Stimulated activated CD4-positive, alpha-beta T cell treated with anti-CD3 and anti-CD28 coated beads, Interleukin-4, amount 100 ng/mL, for 24 hours (primary cell): ENCODE measurements around the gene MPHOSPH9.
"Not testable (repeated sequence)": the region's sequence is repeated elsewhere in the genome, so short reads cannot be mapped to it uniquely, and the experiment has no call there.

Source experiments
- DNase-seq: peaks from one replicate; pipeline ENCODE4 v3.0.0-alpha.2; 2020

The MPHOSPH9 gene

DNA sequence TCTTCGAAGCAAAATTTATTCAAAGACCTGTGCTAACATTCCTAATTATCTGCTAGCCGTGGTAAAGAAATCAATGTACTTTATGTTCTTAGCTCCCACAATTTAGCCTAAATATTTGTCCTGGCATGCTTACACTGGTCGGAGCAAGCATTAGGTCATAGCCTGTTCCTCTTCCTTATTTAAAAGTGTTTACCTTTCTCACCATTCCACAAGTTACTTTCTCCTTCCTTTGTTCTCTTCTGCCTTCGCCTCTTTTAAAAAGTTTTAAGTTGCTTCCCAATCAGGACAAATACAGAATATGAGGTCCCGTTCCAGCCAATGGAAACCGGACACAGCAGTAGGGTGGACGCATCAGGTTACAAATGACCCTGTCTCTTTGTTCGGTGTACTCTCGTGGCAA is 27.1 kb upstream of the MPHOSPH9 start:
- no peak for DNase-seq

GRCh38 chr12:123258593-123258992 is 25.7 kb upstream of the MPHOSPH9 start:
- no peak for DNase-seq

DNA sequence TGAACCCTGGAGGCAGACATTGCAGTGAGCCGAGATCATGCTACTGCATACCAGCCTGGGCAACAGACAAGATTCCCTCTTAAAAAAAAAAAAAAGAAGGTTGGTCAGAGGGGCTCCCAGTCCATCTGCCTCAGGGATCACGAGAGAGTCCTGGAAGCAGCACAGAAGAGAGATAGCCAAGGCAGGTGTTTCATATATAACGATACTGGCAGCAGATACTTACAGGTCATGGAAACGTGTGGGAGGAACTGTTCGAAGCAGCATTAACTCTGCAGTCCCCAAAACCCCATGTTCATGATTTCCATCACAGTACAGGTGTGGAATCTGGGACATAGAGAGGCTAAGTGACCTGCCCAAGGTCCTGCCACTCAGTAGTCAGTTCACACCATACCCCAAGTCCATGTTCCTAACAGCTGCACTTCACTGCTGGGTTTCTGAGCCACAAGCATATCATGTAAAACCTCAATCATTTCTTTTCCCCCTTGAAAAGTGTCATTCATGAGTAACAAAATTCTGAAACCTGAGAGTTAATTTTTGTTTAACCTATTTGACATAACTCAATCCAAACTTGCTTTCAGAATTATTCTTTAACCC is 22.0 kb upstream of the MPHOSPH9 start:
- DNase-seq, result no peak

DNA sequence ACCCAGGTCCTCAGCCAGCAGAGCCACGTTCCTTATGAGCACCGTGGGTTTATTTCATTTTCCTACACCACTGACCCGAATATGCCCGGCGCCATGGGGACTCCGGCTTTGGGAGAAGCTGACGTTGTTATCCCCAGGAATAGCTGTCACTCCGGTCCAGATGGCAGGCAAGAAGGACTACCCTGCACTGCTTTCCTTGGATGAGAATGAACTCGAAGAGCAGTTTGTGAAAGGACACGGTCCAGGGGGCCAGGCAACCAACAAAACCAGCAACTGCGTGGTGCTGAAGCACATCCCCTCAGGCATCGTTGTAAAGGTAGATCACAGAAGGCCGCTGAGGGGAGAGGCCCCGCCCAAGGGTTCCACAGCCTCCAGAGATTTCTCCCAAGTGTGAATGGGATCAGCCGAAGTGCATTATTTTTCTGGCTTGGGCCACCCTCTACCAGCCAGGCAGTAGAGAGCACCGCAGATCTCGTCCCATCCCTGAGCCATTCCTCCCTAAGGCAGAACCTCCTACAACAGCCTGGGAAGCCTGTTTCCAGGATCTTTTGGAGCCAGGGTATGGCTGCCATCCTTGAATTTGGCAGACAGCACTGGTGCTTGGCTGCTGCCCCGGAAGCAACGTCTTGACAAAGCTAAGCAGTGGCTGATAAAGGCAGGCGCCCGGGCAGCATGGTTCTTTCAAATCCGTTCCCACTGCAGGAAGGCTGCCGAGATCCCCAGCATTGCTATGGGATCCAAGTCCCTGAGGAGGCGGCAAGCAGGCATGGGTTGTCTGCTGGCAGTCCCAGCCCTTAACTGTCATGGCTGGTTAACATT is 20.9 kb upstream of the MPHOSPH9 start:
- DNase-seq, result no peak

GRCh38 chr12:123252365-123252764 is 19.4 kb upstream of the MPHOSPH9 start:
- DNase-seq, result not testable (repeated sequence)

DNA sequence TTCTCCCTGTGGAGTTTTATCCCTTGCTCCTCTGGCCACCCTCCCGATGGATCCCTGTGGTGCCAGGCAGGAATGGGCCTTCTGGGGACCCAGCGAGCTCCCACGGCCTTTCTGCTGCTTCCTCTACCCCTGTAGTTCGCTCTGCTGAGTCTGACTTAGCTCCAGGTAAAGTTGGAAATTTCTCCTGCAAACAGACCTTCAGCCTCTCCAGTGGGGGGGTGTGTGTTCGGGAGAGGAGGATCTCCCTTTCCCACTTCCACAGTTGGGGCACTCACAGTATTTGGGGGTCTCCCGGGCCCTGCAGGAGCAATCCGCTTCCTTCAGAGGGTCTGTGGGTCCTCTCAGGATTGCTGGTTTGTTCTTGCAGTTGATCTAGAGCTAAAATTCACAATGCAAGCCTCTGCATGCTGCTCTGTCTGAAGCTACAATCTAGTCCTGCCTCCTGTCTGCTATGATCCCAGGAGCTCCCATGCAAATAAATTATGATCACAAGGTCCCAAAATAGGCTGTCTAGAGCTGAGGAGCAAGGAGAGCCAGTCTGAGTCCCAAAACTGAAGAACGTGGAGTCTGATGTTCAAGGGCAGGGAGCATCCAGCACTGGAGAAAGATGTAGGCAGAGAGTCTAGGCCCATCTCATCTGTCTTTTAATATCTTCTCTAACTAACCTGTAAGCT is 18.6 kb upstream of the MPHOSPH9 start:
- no peak for DNase-seq

GRCh38 chr12:123250471-123251383 is 17.8 kb upstream of the MPHOSPH9 start:
- DNase-seq, result no peak

DNA sequence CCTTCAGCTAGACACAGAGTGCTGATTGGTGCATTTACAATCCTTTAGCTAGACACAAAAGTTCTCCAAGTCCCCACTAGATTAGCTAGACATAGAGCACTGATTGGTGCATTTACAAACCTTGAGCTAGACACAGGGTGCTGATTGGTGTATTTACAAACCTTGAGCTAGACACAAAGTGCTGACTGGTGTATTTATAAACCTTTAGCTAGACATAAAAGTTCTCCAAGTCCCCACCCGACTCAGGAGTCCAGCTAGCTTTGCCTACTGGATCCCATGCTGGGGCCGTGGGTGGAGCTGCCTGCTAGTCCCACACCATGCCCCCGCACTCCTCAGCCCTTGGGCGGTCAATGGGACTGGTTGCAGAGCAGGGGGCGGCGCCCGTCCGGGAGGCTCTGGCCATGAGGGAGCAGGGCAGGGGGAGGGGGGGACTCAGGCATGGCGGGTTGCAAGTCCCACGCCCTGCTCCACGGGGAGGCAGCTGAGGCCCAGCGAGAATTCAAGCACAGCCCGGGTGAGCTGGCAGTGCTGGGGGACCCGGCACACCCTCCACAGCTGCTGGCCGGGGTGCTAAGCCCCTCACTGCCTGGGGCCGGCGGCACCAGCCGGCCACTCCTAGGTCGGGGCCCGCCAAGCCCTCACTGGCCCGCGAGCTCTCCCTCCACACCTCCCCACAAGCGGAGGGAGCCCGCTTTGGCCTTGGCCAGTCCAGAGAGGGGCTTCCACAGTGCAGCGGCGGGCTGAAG is 16.2 kb upstream of the MPHOSPH9 start:
- DNase-seq, result not testable (repeated sequence)

GRCh38 chr12:123248129-123248528 is 15.2 kb upstream of the MPHOSPH9 start:
- DNase-seq, result not testable (repeated sequence)

DNA sequence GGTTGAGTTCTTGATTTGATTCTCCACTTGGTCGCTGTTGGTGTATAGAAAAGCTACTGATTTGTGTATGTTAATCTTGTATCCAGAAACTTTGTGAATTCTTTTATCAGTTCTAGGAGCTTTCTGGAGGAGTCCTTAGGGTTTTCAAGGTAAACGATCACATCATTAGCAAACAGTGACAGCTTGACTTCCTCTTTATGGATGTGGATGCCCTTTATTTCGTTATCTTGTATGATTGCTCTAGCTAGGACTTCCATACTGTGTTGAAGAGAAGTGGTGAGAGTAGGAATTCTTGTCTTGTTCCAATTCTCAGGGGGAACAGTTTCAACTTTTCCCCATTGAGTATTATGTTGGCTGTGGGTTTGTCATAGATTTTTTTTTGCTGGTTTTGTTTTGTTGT is 12.7 kb upstream of the MPHOSPH9 start:
- DNase-seq, result no peak

DNA sequence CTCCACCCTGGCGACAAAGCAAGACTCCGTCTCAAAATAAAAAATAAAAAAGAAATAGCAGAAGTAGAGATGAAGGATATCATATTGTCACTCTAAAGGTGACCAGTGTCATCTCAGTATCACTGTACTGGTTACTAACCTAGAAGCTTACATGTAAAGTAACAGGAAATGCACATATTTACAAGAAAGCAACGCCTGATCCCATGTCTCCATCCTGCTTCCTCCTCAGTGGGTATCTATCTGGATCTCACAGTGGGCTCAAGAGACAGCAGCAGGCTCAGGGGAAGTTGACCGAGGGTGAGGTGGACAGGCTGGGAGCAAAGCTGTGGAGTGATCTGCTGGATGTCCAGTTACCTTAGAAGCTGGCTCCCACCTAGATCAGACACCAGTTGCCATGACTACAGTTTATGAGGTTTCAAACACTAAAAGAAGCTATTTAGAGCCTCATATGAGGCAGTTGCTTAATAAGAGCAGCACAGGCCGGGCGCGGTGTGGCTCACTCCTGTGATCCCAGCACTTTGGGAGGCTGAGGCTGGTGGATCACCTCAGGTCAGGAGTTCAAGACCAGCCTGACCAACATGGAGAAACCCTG is 10.8 kb upstream of the MPHOSPH9 start:
- no peak for DNase-seq

DNA sequence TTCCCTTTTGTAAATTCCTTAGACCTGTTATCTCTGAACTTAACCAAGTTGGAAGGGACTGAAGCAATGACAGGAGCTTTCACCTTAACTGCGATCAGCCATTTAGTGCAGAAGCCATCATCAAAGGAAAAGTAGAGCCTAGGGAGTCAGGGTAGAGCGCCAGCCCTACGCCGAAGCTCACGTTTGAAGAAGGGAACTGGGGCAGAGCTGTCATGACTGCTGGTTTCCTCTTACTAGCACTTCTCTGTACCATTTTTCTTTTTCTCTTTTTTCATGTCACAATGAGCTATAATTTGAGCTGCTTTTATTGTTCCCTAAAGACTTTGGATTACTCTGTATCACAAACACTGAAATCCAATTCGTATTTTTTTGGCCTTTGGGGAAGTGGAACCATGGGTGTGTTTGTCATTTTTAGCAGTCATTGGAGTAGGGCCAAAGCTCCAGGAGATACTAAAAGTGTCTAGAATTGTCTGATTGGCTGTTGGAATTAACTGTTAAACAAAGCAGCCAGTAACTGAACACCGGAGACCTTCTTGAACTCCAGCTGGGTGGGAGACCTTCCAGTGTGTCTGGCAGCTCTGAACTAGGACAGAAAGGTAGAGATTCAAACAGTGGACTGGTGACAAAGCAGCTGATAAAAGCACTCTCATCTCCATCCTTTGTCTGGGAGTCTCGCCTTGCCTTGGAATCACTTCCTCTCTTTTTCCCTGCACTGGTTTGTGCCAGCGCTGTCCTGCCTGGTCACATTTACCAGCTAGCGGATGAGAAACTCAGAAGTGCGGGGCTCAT is 9.4 kb upstream of the MPHOSPH9 start:
- no peak for DNase-seq

GRCh38 chr12:123238961-123239360 is 6.0 kb upstream of the MPHOSPH9 start:
- DNase-seq, result no peak

DNA sequence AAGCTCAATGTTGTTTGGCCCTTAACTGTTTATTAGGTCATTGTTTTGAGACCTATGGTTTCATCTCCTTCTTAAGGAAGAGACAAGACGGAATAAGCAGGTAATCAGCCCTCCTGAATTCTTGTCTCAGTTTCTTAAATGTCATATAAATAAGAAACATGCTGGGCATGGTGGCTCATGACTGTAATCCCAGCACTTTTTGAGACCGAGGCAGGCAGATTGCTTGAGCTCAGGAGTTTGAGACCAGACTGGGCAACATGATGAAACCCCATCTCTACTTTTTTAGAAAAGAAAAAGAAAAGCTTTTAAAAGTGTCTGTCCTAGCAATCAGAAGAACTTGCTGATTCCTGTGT is 5.4 kb upstream of the MPHOSPH9 start:
- DNase-seq, result no peak

DNA sequence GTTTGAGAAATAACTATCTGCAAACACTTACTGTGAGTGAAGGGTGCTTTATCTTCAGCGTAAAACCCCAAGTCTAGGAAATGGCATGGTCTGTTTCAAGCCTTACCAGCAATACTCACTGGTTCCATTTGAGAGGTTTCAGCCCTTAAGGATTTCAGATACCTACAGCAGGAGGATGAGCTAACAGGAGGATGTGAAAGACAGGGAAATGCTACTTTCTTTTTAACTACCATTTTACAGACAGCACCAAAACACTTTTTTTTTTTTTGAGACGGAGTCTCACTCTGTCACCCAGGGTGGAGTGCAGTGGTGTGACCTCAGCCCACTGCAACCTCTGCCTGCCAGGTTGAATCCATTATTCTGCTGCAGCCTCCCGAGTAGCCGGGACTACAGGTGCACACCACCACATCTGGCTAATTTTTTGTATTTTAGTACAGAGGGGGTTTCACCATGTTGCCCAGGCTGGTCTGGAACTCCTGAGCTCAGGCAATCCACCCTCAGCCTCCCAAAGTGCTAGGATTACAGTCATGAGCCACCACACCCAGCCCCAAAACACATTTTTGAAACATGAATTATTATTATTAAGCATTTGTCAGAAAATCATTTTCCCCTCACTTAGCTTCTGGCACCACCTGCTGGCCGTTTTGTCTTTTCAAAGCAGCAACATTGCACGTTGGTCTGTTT is 4.8 kb upstream of the MPHOSPH9 start:
- peak; percentile 81 for DNase-seq

GRCh38 chr12:123233505-123234308 is 766 bp upstream of the MPHOSPH9 start:
- no peak for DNase-seq

GRCh38 chr12:123232472-123232806 is 502 bp downstream of the MPHOSPH9 start:
- no peak for DNase-seq

DNA sequence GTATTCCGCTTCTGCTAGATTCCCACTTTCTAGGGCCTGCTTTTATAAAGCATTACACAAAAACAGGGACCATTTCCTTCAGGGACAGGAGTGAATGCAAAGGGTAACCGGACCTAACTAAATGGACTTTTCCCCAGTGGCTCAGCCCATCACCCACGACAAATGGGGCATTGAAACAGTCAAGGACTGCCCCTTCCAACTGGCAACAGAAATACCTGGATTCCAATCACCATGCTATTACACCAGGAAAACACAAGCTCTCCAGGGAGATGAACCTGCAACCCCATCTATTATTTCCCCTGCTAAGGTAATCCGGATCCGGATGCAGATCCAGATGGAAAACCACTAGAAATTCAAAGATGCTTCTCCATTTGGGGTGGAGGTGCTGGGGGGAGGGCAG is 1.0 kb downstream of the MPHOSPH9 start:
- no peak for DNase-seq

DNA sequence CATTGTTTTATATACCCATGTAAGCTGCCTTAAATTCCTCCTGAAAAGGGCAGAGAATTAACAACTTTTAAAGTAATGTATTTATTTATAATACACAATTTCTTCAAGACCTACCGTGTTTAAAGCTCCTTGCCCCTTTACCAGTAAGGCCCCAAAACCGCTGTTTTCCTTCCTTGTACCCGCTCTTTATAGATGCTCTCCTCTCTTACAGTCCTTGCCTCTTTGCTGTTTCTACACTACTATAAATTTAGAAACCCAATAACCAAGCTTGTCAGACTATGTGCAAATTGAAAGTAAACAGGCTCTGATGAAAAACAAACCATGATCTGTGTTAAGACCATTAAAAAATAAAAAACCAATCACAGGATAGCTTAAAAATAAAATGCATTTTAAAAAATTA is 3.9 kb downstream of the MPHOSPH9 start:
- no peak for DNase-seq
